SK-N-SH (cell line): ENCODE results near the gene PCNT. TPM values are rescaled to one million over a fixed set of nuclear protein-coding genes. Genes with fewer than 3 reads are reported as not detected.

ENCODE experiments used
- CTCF ChIA-PET: fragments of 300-600, 350-600 bp; formaldehyde crosslinking; extraction: SDS; loops from one replicate; lab custom pipeline; 2021; lab: Yijun Ruan, JAX
- POLR2A ChIA-PET: fragments of 350-600 bp; sonication (Branson Sonifier 250); formaldehyde crosslinking; extraction: SDS; loops from one replicate; lab custom pipeline; 2020; ENCODE audit warnings: antibody characterized with exemption, inconsistent platforms; lab: Yijun Ruan, JAX
- DNase-seq: peaks from one replicate; pipeline ENCODE4 v3.0.0; 2012
- H2AFZ ChIP-seq: fragments of 200-600 bp; sonication (generic); 2 replicates; pipeline ENCODE4 v1.8.1; 2016; ENCODE audit warnings: antibody characterized with exemption, mild to moderate bottlenecking, low read depth
- H3F3A ChIP-seq: fragments of 200-600 bp; sonication (generic); replicated peaks from 2 replicates; pipeline ENCODE3; 2016; ENCODE audit warnings: antibody characterized with exemption, mild to moderate bottlenecking; ENCODE audit not compliant: insufficient read depth
- H3K27ac ChIP-seq, 2 experiments: fragments of 200-500 bp in 1 of 2; fragments of 200-600 bp in 1 of 2; sonication (Bioruptor generic) in 1 of 2; sonication (generic), shearing (Covaris generic) in 1 of 2; 2 replicates each; pipeline versions ENCODE4 v1.5.1 to v1.6.1; 2014 to 2016; ENCODE audit warnings: low read depth in 2 of 2, inconsistent platforms in 1 of 2, low read length in 1 of 2, mild to moderate bottlenecking in 1 of 2, mixed read lengths in 1 of 2
- H3K27me3 ChIP-seq: fragments of 200-600 bp; sonication (generic), shearing (Covaris generic); 2 replicates; pipeline ENCODE4 v1.6.1; 2016; ENCODE audit warnings: mixed run types; ENCODE audit not compliant: insufficient read depth
- H3K36me3 ChIP-seq, 2 experiments: fragments of 200-500 bp in 1 of 2; fragments of 200-600 bp in 1 of 2; sonication (Bioruptor generic) in 1 of 2; sonication (generic) in 1 of 2; replicated peaks in 1 of 2; 2 replicates each; pipeline versions ENCODE3 to v1.5.1; 2014 to 2016; ENCODE audit warnings: low read length in 1 of 2, mild to moderate bottlenecking in 1 of 2; ENCODE audit not compliant: insufficient read depth in 2 of 2, control insufficient read depth in 1 of 2
- H3K4me1 ChIP-seq, 2 experiments: fragments of 200-500 bp in 1 of 2; fragments of 200-600 bp in 1 of 2; sonication (Bioruptor generic) in 1 of 2; sonication (generic), shearing (Covaris generic) in 1 of 2; 2 replicates each; pipeline versions ENCODE4 v1.5.1 to v1.6.1; 2014 to 2016; ENCODE audit warnings: low read depth in 1 of 2, low read length in 1 of 2, mixed run types in 1 of 2; ENCODE audit not compliant: insufficient read depth in 2 of 2, control insufficient read depth in 1 of 2
- H3K4me2 ChIP-seq: fragments of 200-600 bp; sonication (generic), shearing (Covaris generic); 2 replicates; pipeline ENCODE4 v1.6.1; 2017; ENCODE audit warnings: mixed run types
- H3K4me3 ChIP-seq, 2 experiments: fragments of 200-500 bp in 1 of 2; fragments of 200-600 bp in 1 of 2; sonication (Bioruptor generic) in 1 of 2; sonication (generic), shearing (Covaris generic) in 1 of 2; 2 replicates each; pipeline versions ENCODE4 v1.5.1 to v1.8.1; 2014 to 2016; ENCODE audit warnings: low read depth in 2 of 2, inconsistent platforms in 1 of 2, low read length in 1 of 2, mild to moderate bottlenecking in 1 of 2, mixed read lengths in 1 of 2, moderate library complexity in 1 of 2
- H3K79me2 ChIP-seq: fragments of 200-600 bp; sonication (generic); 2 replicates; pipeline ENCODE4 v1.8.1; 2017; ENCODE audit warnings: mild to moderate bottlenecking; ENCODE audit not compliant: insufficient read depth
- H3K9ac ChIP-seq: fragments of 200-600 bp; sonication (generic); 2 replicates; pipeline ENCODE4 v1.6.1; 2017; ENCODE audit warnings: mixed run types
- H3K9me2 ChIP-seq: fragments of 200-600 bp; sonication (generic); 2 replicates; pipeline ENCODE4 v1.6.1; 2017; ENCODE audit warnings: mixed run types
- H3K9me3 ChIP-seq: fragments of 200-600 bp; sonication (generic); 2 replicates; pipeline ENCODE4 v1.6.1; 2017; ENCODE audit warnings: mixed run types, mild to moderate bottlenecking, moderate library complexity
- H4K20me1 ChIP-seq: fragments of 200-600 bp; sonication (generic); 2 replicates; pipeline ENCODE4 v1.6.1; 2017; ENCODE audit warnings: mild to moderate bottlenecking, mixed run types; ENCODE audit not compliant: insufficient read depth
- ELF1 ChIP-seq: IDR thresholded peaks from 2 replicates; pipeline ENCODE4 v1.4.0; 2012
- EP300 ChIP-seq, 2 experiments: IDR thresholded peaks; 2 replicates each; pipeline versions ENCODE4 v1.4.0 to v1.6.1; 2012; ENCODE audit warnings: borderline replicate concordance in 1 of 2, low read depth in 1 of 2, low read length in 1 of 2
- EZH2phosphoT487 ChIP-seq: fragments of 200-600 bp; sonication (generic); IDR thresholded peaks from 2 replicates; pipeline ENCODE4 v1.6.1; 2017; ENCODE audit warnings: low read depth, mixed run types, mild to moderate bottlenecking, antibody characterized with exemption, moderate library complexity, borderline replicate concordance
- JUND ChIP-seq: IDR thresholded peaks from 2 replicates; pipeline ENCODE4 v1.4.0; 2012
- MEF2A ChIP-seq: IDR thresholded peaks from 2 replicates; pipeline ENCODE4 v1.4.0; 2012; ENCODE audit warnings: low read depth, borderline replicate concordance
- MXI1 ChIP-seq: IDR thresholded peaks from 2 replicates; pipeline ENCODE4 v1.6.1; 2012; ENCODE audit warnings: mild to moderate bottlenecking, low read depth, low read length, improper control_type of control experiment
- POLR2AphosphoS5 ChIP-seq: IDR thresholded peaks from 2 replicates; pipeline ENCODE4 v1.6.1; 2012; ENCODE audit warnings: low read depth, low read length
- SMC3 ChIP-seq: IDR thresholded peaks from 2 replicates; pipeline ENCODE4 v1.6.1; 2012; ENCODE audit warnings: low read depth, low read length, improper control_type of control experiment
- YY1 ChIP-seq: IDR thresholded peaks from 2 replicates; pipeline ENCODE4 v1.4.0; 2012; ENCODE audit warnings: low read depth, mild to moderate bottlenecking
- WGBS: methylation state at CpG from one replicate; pipeline ENCODE4 v1.1.6; 2017; ENCODE audit warnings: low lambda C conversion rate; 5-methylcytosine and 5-hydroxymethylcytosine counted together
- polyA plus RNA-seq, 3 experiments: library from polyadenylated mRNA; depleted of rRNA; stranded (reverse); fragments of >200 nt; gene quantifications; 2 replicates each; pipeline ENCODE4 v1.2.3, GENCODE V29; 2012
- TF ChIP-seq, protein P1 (sequence below): fragments of 150-350 bp; IDR thresholded peaks from 2 replicates; pipeline ENCODE4 v1.6.1; 2017; ENCODE audit warnings: antibody characterized with exemption, low read length, low read depth, borderline replicate concordance
- TF ChIP-seq, protein P2 (sequence below): IDR thresholded peaks from 2 replicates; pipeline ENCODE4 v1.4.0; 2012; ENCODE audit warnings: low read depth, borderline replicate concordance
- TF ChIP-seq, protein P3 (sequence below): IDR thresholded peaks from 2 replicates; pipeline ENCODE4 v1.4.0; 2012; ENCODE audit warnings: low read depth, borderline replicate concordance
- TF ChIP-seq, protein P4 (sequence below): IDR thresholded peaks from 2 replicates; pipeline ENCODE4; 2012
- TF ChIP-seq, protein P5 (sequence below): fragments of 150-350 bp; IDR thresholded peaks from 2 replicates; pipeline ENCODE4 v1.6.1; 2016; ENCODE audit warnings: mild to moderate bottlenecking, low read depth, low read length

Gene PCNT
- polyA plus RNA-seq, 1 of the 3 experiments (the other 2 are of a cell fraction): 15.7 TPM

DNA sequence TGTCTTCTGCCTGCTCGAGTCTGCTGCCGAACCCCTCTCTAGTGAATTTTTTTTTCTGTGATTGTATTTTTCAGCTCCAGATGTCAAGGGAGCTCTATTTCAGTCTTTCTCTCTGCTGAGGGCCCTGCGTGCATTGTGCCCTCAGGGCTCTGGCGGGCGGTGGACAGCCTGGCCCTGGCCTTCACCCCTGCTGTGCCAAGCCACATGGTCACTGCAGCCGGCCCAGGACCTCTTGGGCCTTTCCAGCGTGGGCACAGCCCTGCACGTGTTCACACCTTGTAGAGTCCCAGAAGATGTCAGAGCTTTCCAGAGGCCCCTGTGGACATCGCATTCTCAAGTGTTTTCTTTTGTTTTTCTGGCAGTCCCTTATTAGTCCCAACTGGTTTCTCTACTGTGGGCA is 55.7 kb downstream of the PCNT start:
- Histone ChIP-seq H3K4me1 (no peaks in the 10 kb centered on the region), H2AFZ (no peak overlapping the region), H3K4me3 (no peak overlapping the region), H3K9me3 (no peaks in the 10 kb centered on the region), H3K9ac (no peak overlapping the region), H3K36me3 (peaks cover 4 to 12% of the 10 kb centered on the region in 2 experiments), H3K27ac (no peak overlapping the region), H3K9me2 (no peaks in the 10 kb centered on the region), H3K4me2 (no peak overlapping the region), H4K20me1 (no peaks in the 10 kb centered on the region; the same call in 1 of the 2 replicates), H3K27me3 (no peaks in the 10 kb centered on the region), H3K79me2 (peaks cover 58% of the 10 kb centered on the region), H3F3A (no peaks in the 10 kb centered on the region)
- CTCF ChIA-PET: interaction anchor here (1.6 kb wide), 1 partner anchor 10 kb away, joined by 4 read pairs; no protein-coding TSS in a partner anchor
- DNase-seq: no peak
- 97% methylated on average over 9 of the region's 9 CpGs for WGBS
- TF ChIP-seq, protein P1, sequence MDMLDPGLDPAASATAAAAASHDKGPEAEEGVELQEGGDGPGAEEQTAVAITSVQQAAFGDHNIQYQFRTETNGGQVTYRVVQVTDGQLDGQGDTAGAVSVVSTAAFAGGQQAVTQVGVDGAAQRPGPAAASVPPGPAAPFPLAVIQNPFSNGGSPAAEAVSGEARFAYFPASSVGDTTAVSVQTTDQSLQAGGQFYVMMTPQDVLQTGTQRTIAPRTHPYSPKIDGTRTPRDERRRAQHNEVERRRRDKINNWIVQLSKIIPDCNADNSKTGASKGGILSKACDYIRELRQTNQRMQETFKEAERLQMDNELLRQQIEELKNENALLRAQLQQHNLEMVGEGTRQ: no peak
- TF ChIP-seq, protein P2, sequence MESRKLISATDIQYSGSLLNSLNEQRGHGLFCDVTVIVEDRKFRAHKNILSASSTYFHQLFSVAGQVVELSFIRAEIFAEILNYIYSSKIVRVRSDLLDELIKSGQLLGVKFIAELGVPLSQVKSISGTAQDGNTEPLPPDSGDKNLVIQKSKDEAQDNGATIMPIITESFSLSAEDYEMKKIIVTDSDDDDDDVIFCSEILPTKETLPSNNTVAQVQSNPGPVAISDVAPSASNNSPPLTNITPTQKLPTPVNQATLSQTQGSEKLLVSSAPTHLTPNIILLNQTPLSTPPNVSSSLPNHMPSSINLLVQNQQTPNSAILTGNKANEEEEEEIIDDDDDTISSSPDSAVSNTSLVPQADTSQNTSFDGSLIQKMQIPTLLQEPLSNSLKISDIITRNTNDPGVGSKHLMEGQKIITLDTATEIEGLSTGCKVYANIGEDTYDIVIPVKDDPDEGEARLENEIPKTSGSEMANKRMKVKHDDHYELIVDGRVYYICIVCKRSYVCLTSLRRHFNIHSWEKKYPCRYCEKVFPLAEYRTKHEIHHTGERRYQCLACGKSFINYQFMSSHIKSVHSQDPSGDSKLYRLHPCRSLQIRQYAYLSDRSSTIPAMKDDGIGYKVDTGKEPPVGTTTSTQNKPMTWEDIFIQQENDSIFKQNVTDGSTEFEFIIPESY: no peak
- TF ChIP-seq, protein P3, sequence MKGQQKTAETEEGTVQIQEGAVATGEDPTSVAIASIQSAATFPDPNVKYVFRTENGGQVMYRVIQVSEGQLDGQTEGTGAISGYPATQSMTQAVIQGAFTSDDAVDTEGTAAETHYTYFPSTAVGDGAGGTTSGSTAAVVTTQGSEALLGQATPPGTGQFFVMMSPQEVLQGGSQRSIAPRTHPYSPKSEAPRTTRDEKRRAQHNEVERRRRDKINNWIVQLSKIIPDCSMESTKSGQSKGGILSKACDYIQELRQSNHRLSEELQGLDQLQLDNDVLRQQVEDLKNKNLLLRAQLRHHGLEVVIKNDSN: no peak
- TF ChIP-seq JUND (no peak), MXI1 (no peak)
- POLR2A ChIA-PET: no interaction called here

DNA sequence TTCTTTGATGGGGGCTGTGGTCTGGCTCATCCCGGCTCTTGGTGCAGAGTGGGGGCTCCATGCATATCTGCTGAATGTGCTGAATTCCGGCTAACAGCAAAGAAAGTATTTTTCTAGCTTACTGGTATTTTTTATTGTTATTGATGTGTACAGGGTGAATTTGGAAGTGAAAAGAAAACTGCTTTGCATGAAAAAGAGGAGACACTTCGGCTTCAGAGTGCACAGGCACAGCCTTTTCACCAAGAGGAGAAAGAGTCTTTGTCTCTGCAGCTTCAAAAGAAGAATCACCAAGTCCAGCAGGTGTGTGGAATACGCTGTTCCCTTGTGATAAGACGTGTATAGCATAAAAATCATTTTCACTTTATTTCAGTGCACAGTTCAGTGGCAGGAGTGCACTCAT is 57.6 kb downstream of the PCNT start:
- CTCF ChIA-PET: interaction anchor here (1.0 kb wide), 1 partner anchor 21 kb away, joined by 4 read pairs; no protein-coding TSS in a partner anchor
- no peak overlapping the region for H3K9ac ChIP-seq
- no peak overlapping the region for H3K4me2 ChIP-seq
- H3K9me3 ChIP-seq: no peaks in the 10 kb centered on the region
- H3K79me2 ChIP-seq: peaks cover 61% of the 10 kb centered on the region
- H3K27ac ChIP-seq: no peak overlapping the region
- POLR2A ChIA-PET: no interaction called here
- peaks cover 4 to 17% of the 10 kb centered on the region in 2 experiments for H3K36me3 ChIP-seq
- 95% methylated on average over 4 of the region's 5 CpGs for WGBS
- no peaks in the 10 kb centered on the region for H3F3A ChIP-seq
- peaks cover 0 to 13% of the 10 kb centered on the region in 2 experiments; a peak in 1 of 4 replicates for H3K4me1 ChIP-seq
- H2AFZ ChIP-seq: no peak overlapping the region
- H4K20me1 ChIP-seq: no peaks in the 10 kb centered on the region; the same call in 1 of the 2 replicates
- DNase-seq: no peak
- H3K27me3 ChIP-seq: no peaks in the 10 kb centered on the region
- H3K9me2 ChIP-seq: no peaks in the 10 kb centered on the region
- no peak overlapping the region for H3K4me3 ChIP-seq
- TF ChIP-seq MEF2A (no peak), POLR2AphosphoS5 (no peak), ELF1 (no peak), SMC3 (no peak), EP300 (IDR thresholded peaks at IDR 0.05; ENCODE audit: borderline replicate concordance in 1 of 2, low read depth in 1 of 2, low read length in 1 of 2) (no peak), YY1 (no peak), EZH2phosphoT487 (no peak), JUND (no peak)
- TF ChIP-seq, protein P4, sequence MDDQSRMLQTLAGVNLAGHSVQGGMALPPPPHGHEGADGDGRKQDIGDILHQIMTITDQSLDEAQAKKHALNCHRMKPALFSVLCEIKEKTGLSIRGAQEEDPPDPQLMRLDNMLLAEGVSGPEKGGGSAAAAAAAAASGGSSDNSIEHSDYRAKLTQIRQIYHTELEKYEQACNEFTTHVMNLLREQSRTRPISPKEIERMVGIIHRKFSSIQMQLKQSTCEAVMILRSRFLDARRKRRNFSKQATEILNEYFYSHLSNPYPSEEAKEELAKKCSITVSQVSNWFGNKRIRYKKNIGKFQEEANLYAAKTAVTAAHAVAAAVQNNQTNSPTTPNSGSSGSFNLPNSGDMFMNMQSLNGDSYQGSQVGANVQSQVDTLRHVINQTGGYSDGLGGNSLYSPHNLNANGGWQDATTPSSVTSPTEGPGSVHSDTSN: no peak
- TF ChIP-seq, protein P3: no peak
- TF ChIP-seq, protein P1: no peak
- TF ChIP-seq, protein P5, sequence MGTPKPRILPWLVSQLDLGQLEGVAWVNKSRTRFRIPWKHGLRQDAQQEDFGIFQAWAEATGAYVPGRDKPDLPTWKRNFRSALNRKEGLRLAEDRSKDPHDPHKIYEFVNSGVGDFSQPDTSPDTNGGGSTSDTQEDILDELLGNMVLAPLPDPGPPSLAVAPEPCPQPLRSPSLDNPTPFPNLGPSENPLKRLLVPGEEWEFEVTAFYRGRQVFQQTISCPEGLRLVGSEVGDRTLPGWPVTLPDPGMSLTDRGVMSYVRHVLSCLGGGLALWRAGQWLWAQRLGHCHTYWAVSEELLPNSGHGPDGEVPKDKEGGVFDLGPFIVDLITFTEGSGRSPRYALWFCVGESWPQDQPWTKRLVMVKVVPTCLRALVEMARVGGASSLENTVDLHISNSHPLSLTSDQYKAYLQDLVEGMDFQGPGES: no peak
